Measurements from ENCODE around the gene PLXNC1.

Gene PLXNC1

DNA sequence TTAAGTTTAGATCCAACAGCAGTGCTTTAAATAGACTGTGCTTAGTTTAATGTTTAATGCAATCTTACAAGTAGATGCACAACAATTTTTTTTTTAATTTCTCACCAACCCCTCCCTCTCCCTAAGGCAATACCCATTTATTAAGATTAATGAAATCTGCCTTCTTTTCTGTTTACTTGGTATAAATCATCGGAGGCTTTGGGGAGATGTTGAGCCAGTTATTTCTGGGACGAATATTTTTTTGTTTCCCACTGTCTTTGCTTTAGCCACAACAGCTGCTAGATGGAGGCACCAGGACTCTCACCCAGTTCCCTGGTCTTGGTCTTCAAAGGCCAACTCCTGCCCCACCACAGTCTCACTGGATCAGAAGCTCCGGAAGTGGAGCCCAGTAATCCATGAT lies 113.4 kb downstream of the PLXNC1 start:
- in situ Hi-C loops (cut with HindIII; ENCODE audit: low sequenced_read_pairs): no loop called here

DNA sequence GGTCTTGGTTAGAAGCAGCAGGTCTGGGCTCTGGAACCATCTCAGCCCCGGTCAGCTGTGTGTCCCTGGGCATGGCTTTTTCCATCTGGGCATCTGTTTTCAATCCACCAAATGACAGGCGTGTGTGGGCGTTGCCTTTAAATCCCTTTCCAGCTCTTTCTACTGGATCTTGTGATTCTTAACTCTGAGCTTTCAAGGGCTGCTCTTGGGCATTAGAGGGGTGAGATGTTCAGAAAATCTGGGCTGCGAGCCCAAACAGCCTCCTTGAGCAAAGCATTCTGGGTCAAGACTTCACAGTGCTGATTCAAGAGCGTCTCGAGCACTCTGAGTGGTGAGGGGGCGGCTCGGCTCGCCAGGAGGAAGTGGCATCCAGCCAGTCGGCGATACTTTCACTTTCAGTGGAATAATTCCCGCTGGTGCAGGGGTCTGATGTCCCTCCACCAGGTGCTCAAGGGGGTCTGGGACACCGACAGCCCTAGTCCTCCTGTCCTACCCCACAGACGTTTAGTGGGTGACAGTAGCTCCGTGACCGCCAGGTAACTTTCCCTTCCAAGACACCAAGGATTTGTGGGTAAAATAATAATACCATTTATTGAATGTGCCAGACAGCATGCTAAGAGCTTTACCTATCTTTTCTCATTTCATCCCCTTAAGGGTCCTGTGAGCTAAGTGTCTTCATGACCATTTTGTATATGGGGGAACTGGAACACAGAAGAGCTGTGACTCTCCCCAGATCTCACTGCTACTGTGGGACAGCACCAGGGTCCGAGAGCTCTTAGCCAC lies 114.0 kb downstream of the PLXNC1 start:
- in situ Hi-C loops (cut with HindIII; ENCODE audit: low sequenced_read_pairs): no loop called here

GRCh38 chr12:94263011-94263811 lies 114.8 kb downstream of the PLXNC1 start:
- in situ Hi-C loops (cut with HindIII; ENCODE audit: low sequenced_read_pairs): no loop called here

DNA sequence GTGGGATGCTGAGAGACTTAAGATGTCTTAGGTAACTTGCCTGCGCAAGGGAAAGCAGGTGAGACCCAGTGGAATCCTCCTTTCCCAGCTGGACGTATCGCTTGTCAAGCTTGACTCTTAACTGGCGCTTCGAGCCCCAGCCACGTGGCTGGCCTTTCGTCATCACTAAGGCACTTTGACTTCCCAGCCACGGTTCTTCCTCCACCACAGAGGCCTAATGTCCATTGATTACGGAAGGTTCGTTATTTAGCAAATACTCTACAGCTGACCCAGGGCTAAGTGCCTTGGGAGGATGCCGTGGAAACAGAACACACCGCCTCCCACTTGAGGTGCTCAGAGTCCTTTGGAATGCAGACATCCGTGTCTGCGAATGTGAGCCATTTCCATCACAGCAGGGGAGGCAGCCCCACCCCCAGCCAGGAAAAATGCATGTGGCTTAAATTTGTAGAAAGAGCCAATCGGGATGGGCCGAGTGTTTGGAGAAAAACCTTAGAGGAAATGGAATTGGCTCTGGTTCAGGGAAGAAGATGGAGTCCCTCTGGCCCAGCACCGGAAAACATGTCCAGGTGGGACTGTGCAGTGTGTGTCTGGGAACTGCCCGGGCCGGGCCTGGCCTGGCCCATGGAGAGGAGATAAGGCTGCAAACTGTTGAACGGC lies 115.7 kb downstream of the PLXNC1 start:
- in situ Hi-C loops (cut with HindIII; ENCODE audit: low sequenced_read_pairs): no loop called here

DNA sequence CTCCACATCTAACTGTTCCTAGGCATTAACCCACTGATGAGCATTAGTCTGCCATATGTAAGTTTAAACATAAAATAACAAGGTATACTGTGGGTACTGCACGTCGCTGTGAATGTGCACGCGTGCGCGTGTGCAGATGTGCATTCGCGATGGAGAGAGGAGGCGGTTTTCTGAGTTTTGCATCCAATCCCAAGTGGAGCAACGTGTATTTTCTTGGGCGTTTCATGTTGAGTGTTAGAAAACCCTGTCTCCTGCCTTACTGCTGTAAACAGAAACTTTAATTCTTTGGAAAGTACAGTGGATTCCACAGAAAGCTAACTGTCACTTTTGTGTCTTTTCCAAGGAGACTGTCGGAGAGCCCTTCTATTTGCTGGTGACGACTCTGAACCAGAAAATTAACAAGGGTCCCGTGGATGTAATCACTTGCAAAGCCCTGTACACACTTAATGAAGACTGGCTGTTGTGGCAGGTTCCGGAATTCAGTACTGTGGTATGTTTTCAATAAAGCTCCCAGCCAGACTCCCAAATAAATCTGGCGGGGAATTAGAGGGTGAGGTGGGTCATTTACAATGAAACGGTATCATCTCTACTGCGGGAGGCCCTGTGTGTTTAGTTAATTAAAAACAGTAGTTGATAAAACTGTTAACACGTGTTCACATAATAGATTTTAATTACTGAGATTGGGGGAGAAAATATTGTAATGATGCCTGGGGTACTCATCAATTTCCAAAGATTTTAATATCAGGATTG lies 116.5 kb downstream of the PLXNC1 start:
- in situ Hi-C loops (cut with HindIII; ENCODE audit: low sequenced_read_pairs): no loop called here

GRCh38 chr12:94265539-94265938 lies 117.2 kb downstream of the PLXNC1 start:
- in situ Hi-C loops (cut with HindIII; ENCODE audit: low sequenced_read_pairs): no loop called here

DNA sequence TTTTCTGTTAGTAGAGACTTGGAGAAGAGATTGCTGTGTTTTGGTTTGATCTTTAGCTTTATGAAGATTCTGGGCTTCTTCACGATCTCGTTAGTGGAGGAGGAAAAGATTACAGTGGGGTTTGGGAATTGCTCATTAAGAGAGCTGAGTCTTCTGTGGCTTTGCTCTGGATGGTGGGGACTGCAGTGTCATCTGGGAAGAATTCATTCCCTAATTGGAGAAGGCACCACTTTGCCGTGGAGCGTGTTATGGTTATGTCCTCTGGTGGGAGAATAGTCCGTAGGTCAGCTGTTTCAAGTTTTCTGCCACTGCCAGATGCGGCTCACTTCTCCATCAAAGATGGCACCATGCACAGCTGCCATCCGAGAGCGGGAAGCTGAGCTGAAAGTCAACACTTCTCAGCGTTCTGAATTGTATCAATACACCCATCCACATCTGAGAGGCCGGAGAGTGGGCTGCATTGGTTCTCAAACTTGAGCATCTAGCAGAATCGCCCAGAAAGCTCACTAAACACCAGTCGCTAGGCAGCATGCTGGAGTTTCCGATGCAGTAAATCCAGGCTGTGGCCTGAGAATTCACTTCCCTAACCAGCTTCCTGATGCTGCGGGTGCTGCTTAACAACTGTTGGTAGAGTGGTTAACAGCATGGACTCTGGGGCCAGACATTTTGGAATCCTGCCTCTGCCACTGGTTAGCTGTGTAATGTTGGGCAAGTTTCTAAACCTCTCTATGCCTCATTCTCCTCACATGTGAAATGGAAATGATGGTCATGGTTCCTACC lies 117.8 kb downstream of the PLXNC1 start:
- in situ Hi-C loops (cut with HindIII; ENCODE audit: low sequenced_read_pairs): no loop called here

- in situ Hi-C loops (cut with HindIII; ENCODE audit: low sequenced_read_pairs): no loop called here
Observed at GRCh38 chr12:94266796-94267536, 118.6 kb downstream of the PLXNC1 start.

- in situ Hi-C loops (cut with HindIII; ENCODE audit: low sequenced_read_pairs): no loop called here
Observed at GRCh38 chr12:94267537-94267872, 119.1 kb downstream of the PLXNC1 start.

GRCh38 chr12:94267921-94268471 lies 119.6 kb downstream of the PLXNC1 start:
- in situ Hi-C loops (cut with HindIII; ENCODE audit: low sequenced_read_pairs): no loop called here

DNA sequence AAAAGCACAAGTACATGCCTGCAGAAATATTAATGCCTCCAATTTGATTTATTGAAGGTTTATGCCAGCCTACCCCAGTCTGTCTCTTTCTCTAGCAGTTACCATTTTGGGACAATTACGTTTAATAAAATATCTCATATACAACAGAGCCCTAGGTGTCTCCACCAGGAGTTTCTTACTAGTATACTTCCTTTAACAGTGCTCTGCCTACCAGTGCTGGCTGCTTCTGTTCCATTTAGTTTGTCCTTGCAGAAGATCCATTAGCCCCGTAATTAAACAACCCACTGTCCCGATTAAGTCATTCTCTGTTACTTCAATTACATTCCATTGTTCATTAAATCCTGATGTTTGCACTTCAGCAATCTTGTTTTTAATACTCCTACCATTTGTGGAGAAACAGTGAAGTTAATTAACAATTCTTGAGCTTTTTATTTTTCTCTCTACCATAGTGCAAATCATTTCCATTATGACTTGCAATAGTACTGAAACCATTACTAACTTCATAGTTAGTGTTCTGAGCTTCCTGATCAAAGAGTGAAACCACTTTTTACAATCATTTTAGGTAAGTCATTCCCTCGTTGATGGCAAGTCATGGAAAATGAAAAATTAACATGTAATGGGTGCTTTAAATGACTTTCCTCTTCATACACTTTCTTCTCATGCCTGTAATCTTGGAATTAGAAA lies 121.1 kb downstream of the PLXNC1 start:
- in situ Hi-C loops (cut with HindIII; ENCODE audit: low sequenced_read_pairs): no loop called here

DNA sequence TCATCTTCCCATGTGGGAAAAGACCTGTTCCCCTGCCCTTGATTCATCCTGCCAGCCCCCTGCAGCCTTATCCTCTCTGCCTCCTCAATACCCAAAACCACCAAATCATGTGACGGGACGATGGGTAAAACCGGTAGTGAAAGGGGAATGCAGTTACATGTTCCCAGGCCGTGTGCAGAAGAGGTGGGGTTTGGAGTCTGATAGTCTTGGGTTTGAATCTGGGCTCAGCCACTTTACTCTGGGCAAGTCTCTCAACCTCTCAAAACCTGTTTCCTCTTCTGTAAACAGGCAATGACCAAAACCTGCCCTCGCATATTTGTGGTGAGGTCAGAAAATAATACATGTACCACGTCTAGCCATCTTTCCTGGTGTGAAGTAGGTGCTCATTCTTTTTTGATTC lies 123.0 kb downstream of the PLXNC1 start:
- in situ Hi-C loops (cut with HindIII; ENCODE audit: low sequenced_read_pairs): no loop called here

GRCh38 chr12:94272280-94272679 lies 123.9 kb downstream of the PLXNC1 start:
- in situ Hi-C loops (cut with HindIII; ENCODE audit: low sequenced_read_pairs): no loop called here

GRCh38 chr12:94273272-94273671 lies 124.9 kb downstream of the PLXNC1 start:
- in situ Hi-C loops (cut with HindIII; ENCODE audit: low sequenced_read_pairs): no loop called here

DNA sequence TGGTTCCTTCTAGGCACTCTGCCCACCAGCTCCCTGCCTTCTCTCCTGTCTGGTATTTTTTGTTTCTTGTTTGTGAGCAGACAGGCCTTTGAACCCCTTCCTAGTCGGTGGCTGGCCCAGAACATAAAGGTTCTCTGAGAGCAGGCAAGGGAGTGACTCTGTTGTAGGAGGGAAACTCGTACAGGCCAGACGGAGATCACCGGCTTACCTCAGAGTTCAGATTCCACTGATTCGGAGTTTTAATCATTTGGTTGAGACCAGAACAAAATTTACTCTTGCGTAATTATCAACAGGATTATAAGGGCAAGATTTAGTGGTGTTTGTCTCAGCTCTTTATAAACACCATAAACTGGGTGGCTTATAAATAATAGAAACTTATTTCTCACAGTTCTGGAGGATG lies 128.3 kb downstream of the PLXNC1 start:
- in situ Hi-C loops (cut with HindIII; ENCODE audit: low sequenced_read_pairs): no loop called here

- in situ Hi-C loops (cut with HindIII; ENCODE audit: low sequenced_read_pairs): no loop called here
Observed at GRCh38 chr12:94277426-94278000, 129.1 kb downstream of the PLXNC1 start.

DNA sequence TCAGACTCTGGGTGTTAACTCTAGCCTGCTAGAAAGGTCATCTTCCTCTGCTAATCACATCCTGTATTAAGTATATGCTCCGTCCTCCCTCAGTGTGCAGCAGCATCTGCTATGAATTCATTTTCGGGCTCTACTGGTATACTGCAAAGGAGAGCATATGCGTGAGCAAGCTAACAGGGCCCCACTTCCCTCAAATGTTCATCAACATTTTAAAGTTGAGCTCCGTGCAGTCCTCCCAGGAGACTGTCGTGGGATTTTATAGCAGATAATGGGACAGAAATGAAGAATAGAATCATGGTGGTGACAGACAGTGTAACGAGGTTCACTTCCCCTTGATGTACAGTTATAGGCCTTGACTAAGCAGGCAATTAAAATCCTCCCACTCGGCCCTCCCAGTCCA lies 131.7 kb downstream of the PLXNC1 start:
- in situ Hi-C loops (cut with HindIII; ENCODE audit: low sequenced_read_pairs): no loop called here

GRCh38 chr12:94282675-94283074 lies 134.3 kb downstream of the PLXNC1 start:
- in situ Hi-C loops (cut with HindIII; ENCODE audit: low sequenced_read_pairs): no loop called here
